Large intestine (tissue), 3 donors: ENCODE measurements around the gene PEF1. TPM values are rescaled to one million over a fixed set of nuclear protein-coding genes. Genes with fewer than 3 reads are reported as not detected.
A peak's percentile ranks its signal among the peaks of the same experiment; 100 is the strongest.

Experiments used
- DNase-seq, 2 donors: peaks; one replicate each; pipeline versions ENCODE4 v3.0.0 to v3.0.0-alpha.2; 2013
- H3K27ac ChIP-seq: one replicate; pipeline ENCODE4 v1.5.1; 2013; ENCODE audit warnings: low read length
- H3K27me3 ChIP-seq: 2 replicates; pipeline ENCODE4 v1.6.1; 2013; ENCODE audit warnings: low read length; ENCODE audit not compliant: control insufficient read depth, insufficient read depth
- H3K36me3 ChIP-seq: 2 replicates; pipeline ENCODE4 v1.6.1; 2013; ENCODE audit warnings: low read length; ENCODE audit not compliant: control insufficient read depth, insufficient read depth
- H3K4me1 ChIP-seq: one replicate; pipeline ENCODE4 v1.6.1; 2013; ENCODE audit warnings: low read length; ENCODE audit not compliant: control insufficient read depth, insufficient read depth
- H3K4me3 ChIP-seq: one replicate; pipeline ENCODE4 v1.5.1; 2013; ENCODE audit warnings: low read length
- H3K9me3 ChIP-seq: one replicate; pipeline ENCODE4 v1.6.1; 2013; ENCODE audit warnings: mild to moderate bottlenecking, low read depth, low read length, moderate library complexity; ENCODE audit not compliant: control insufficient read depth
- WGBS: methylation state at CpG from one replicate; pipeline ENCODE4 v1.1.5; 2013; ENCODE audit warnings: low lambda C conversion rate; ENCODE audit not compliant: insufficient coverage; 5-methylcytosine and 5-hydroxymethylcytosine counted together
- polyA plus RNA-seq: library from polyadenylated mRNA; unstranded; fragments of 120-200 nt; gene quantifications from one replicate; pipeline ENCODE4 v1.2.1, GENCODE V29; 2013

Gene PEF1
- polyA plus RNA-seq, 1 donor, result 57.4 TPM

DNA sequence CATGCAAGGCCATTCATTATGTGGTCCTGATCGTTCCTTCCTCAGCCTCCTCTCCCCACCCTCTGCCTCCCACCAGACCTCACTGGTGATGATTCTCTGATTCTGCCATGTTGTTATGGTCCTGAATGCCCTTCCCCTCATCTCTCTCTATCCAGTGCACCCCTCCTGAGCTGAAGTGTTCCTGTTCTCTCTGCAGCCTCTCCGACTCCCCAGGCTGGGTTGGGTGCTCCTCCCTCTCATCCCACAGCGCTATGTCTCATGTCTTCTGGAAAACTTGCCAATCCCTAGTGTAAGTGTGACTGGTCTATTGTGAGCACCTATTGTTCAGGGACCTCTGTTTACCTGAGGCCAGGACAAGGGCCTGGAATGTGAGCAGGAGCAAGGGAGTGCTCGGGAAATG lies 11.1 kb upstream of the PEF1 start:
- no peaks in the 10 kb centered on the region for H3K9me3 ChIP-seq
- H3K4me3 ChIP-seq, result no peak overlapping the region
- peaks cover 12% of the 10 kb centered on the region for H3K4me1 ChIP-seq
- H3K27me3 ChIP-seq, result no peaks in the 10 kb centered on the region
- H3K27ac ChIP-seq, result no peak overlapping the region
- H3K36me3 ChIP-seq, result peaks cover 66% of the 10 kb centered on the region
- WGBS, result no CpG with 5 or more reads among the region's 4 CpGs
- no peak for DNase-seq

DNA sequence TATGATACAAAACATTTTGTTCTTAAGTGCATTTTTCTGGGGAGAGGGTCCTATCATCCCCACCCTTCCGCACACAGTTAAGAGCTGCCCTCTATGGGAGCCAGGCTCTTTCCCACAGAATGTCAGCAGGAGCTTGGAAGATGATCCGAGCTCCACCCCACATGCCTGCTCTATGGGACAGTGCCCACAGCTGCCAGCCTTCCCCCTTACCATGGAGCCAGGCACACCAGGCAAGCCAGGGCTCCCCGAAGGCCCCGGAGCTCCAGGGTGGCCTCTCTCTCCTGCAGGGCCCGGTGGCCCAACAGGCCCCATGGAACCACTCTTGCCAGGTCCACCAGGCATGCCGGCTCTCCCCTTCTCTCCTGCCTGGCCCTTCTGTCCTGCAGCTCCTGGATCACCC lies 10.4 kb upstream of the PEF1 start:
- H3K36me3 ChIP-seq, result peaks cover 61% of the 10 kb centered on the region
- no CpG with 5 or more reads among the region's 6 CpGs for WGBS

GRCh38 chr1:31654474-31654776 lies 9.7 kb upstream of the PEF1 start:
- Histone ChIP-seq H3K27ac (no peak overlapping the region), H3K4me3 (no peak overlapping the region), H3K4me1 (peaks cover 23% of the 10 kb centered on the region), H3K9me3 (no peaks in the 10 kb centered on the region), H3K36me3 (peaks cover 58% of the 10 kb centered on the region), H3K27me3 (no peaks in the 10 kb centered on the region)
- 100% methylated on average over 1 of the region's 5 CpGs for WGBS
- no peak for DNase-seq

More for the DNA sequence above, 10.4 kb upstream of the PEF1 start:
- H3K4me1 ChIP-seq, result peaks cover 19% of the 10 kb centered on the region
- no peak overlapping the region for H3K4me3 ChIP-seq
- H3K27me3 ChIP-seq, result no peaks in the 10 kb centered on the region
- H3K27ac ChIP-seq, result no peak overlapping the region
- no peaks in the 10 kb centered on the region for H3K9me3 ChIP-seq
- no peak for DNase-seq

DNA sequence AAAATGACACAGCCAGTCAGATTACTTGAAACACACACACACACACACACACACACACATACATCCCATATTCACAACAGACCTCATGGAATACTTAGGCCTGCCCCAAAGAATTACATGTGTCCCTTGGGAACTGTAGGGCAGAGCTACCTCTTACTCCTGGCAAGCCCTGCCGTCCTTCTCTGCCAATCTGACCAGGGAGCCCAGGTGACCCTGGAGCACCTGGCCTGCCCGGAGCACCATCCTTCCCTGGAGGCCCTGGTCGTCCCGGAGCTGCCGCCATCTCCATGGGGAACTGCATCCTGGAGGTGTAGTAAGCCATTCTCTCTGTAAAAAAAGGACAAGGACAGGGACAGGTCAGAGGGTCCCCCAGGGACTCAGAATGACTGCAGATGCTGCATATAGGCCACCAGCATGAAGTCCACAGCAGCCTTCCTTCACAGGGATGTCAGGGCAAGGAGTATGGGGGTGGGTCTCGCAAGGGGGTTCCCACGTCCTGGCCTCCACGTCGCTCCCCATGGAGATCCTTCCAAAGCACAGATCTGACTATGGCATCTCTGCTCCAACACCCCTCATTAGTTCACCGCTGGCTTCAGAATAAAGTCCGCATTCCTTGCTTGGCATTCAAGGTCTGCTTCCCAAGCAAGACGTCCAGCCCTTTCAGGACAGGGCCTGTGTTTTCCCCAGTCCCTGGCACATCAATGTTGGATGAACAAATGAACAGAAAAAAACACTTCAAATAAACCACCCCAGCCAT lies 9.2 kb upstream of the PEF1 start:
- no peak overlapping the region for H3K27ac ChIP-seq
- H3K36me3 ChIP-seq, result peaks cover 53% of the 10 kb centered on the region
- WGBS, result no CpG with 5 or more reads among the region's 12 CpGs
- H3K27me3 ChIP-seq, result no peaks in the 10 kb centered on the region
- H3K9me3 ChIP-seq, result no peaks in the 10 kb centered on the region
- H3K4me1 ChIP-seq, result peaks cover 23% of the 10 kb centered on the region
- no peak for DNase-seq
- no peak overlapping the region for H3K4me3 ChIP-seq

- no CpG with 5 or more reads among the region's 4 CpGs for WGBS
These were observed 8.3 kb upstream of the PEF1 start for GRCh38 chr1:31652891-31653499.

DNA sequence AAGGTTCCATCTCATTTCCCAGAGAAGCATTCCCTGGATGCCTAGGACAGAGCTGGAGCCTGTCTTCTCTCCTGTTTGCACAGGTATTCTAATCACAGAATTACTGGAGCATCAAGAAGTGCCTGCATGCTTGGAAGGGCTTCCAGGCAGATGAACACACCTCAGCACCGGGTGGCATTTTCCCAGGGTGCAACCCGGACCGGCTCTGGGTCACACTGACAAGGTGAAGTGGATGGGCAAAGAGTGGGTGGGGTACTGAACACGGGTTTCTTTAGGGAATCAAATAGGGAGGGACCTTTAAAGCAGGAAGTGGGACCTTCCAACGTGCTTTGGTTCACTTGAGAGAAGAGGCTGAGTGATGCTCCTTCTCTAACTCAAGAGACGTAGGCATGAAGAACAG lies 7.1 kb upstream of the PEF1 start:
- peak overlapping the region; percentile 55 for H3K27ac ChIP-seq
- WGBS, result no CpG with 5 or more reads among the region's 6 CpGs
- DNase-seq, result no peak

More at GRCh38 chr1:31652891-31653499, 8.3 kb upstream of the PEF1 start:
- DNase-seq, result no peak
- no peak overlapping the region for H3K27ac ChIP-seq
- H3K36me3 ChIP-seq, result peaks cover 44% of the 10 kb centered on the region
- no peaks in the 10 kb centered on the region for H3K27me3 ChIP-seq
- no peak overlapping the region for H3K4me3 ChIP-seq
- peaks cover 23% of the 10 kb centered on the region for H3K4me1 ChIP-seq
- H3K9me3 ChIP-seq, result no peaks in the 10 kb centered on the region

GRCh38 chr1:31651089-31651420 lies 6.4 kb upstream of the PEF1 start:
- Histone ChIP-seq H3K9me3 (no peaks in the 10 kb centered on the region), H3K27me3 (no peaks in the 10 kb centered on the region), H3K27ac (peak overlapping the region; percentile 55), H3K4me3 (no peak overlapping the region), H3K36me3 (peaks cover 32% of the 10 kb centered on the region), H3K4me1 (peaks cover 23% of the 10 kb centered on the region)
- peak in 1 of 2 donors; percentile 75 for DNase-seq
- no CpG with 5 or more reads among the region's 1 CpG for WGBS

More for the DNA sequence above, 7.1 kb upstream of the PEF1 start:
- Histone ChIP-seq H3K9me3 (no peaks in the 10 kb centered on the region), H3K36me3 (peaks cover 36% of the 10 kb centered on the region), H3K4me1 (peaks cover 23% of the 10 kb centered on the region), H3K4me3 (no peak overlapping the region), H3K27me3 (no peaks in the 10 kb centered on the region)

DNA sequence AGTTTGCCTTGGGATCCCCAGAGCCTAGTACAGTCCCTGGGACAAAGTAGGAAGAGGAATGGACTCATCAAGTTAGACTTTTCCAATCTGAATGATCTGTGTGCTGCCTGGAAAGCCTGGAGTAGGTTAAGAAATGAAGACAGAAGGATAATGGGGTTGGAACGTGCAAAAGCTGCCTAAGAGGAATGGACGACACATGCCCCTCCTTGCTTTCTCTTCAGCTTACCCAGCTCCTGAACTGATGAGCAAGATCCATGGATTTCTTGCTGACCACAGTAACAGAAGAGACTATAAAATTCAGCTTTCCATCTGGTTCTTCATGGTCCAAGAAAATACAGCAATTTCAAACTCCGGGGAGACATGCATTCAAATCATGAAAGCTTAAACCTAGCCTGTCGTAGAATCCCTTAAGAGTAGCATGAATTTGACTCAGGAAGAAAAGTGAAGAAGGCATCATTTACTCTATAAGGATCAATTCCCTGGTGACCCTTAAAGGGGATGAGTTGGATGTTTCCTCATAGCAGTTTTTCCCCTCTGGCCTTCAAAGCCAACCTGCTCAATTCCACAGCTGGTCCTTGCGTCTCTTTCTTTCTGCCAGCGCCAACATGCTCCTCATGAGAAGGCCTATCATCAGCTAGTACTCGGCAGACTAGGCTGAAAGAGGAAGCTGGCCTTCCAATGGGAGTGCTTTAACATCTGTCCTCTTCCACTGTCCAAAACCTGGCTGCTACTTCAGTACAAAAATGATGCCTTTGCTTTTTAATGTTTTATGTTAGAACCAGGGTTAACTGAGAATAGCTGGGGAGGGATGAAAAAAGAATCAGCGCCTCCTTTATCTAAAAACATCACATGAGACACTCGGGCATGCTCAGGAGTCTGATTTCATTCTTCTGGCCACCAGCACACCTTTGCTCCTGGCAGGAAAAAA lies 5.7 kb upstream of the PEF1 start:
- Histone ChIP-seq H3K27ac (peak overlapping the region; percentile 55), H3K36me3 (peaks cover 25% of the 10 kb centered on the region), H3K27me3 (no peaks in the 10 kb centered on the region), H3K9me3 (no peaks in the 10 kb centered on the region), H3K4me3 (no peak overlapping the region), H3K4me1 (peaks cover 28% of the 10 kb centered on the region)
- no peak for DNase-seq
- WGBS, result no CpG with 5 or more reads among the region's 9 CpGs

GRCh38 chr1:31648641-31649357 lies 4.1 kb upstream of the PEF1 start:
- DNase-seq, result no peak
- Histone ChIP-seq H3K4me3 (no peak overlapping the region), H3K27ac (no peak overlapping the region), H3K4me1 (peaks cover 30% of the 10 kb centered on the region), H3K27me3 (no peaks in the 10 kb centered on the region), H3K9me3 (no peaks in the 10 kb centered on the region), H3K36me3 (peaks cover 17% of the 10 kb centered on the region)
- 80% methylated on average over 1 of the region's 9 CpGs for WGBS

DNA sequence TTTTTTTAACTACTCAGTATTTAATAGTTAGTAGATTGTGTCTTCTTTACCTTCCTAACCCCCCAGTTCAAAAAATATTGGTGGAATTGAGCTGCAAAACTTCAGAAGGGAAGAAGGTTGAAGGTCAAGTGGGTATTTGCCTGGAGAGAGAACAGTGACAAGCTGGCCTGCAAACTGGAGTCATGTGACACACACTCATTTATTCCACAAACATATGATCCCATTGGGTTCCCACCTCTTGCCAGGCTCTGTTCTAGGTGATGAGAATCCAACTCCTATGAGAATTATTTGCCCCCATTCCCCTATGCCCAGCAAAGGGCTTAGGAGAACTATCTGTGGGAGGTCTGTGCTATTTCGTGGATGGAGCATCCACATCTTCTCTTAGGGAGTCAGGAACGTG lies 3.5 kb upstream of the PEF1 start:
- Histone ChIP-seq H3K27me3 (no peaks in the 10 kb centered on the region), H3K4me3 (no peak overlapping the region), H3K9me3 (no peaks in the 10 kb centered on the region), H3K27ac (no peak overlapping the region), H3K36me3 (peaks cover 12% of the 10 kb centered on the region), H3K4me1 (peaks cover 36% of the 10 kb centered on the region)
- DNase-seq, result no peak
- no CpG with 5 or more reads among the region's 2 CpGs for WGBS
